HG03066 (cell line): ENCODE data around the gene TRIM10.

Experiments used
- ATAC-seq: cut with Tn5 transposase; IDR thresholded peaks from one replicate; pipeline ENCODE4 v1.9.1; 2021; ENCODE audit warnings: low read depth; ENCODE audit not compliant: unreplicated experiment

Gene TRIM10

DNA sequence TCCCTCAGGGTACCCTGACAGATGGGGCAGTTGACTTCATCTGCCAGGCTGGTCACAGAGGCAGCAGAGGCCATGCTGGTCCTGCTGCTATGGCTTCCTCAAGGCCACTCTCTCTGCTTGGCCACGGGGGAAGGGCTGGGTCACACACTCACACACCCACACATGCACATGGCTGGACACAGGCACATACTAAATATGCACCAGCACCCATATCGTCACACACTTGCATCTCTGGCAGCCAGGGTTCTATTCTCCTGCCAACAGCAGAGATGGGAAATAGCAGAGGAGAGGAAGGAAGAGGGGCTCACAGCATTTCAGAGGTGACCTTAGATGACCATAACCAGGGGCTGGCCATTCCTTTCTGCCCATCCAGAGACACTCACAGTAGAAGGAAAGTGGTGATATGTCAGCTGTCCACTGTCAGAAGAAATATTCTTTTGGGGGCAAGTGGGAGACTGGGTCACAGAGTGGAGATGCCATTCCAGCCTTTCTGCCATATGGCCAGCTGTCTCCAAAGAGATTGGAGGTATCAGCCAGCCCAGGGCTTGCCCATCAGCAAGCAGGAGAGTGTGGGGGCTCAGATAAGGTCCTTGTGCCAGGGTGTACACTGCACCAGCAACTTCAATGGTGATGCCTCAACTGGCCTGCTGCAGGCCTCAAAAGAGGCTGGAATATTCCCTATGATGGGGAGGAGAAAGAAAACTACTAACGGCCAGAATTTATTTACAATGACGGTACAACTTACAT, at the start of gene TRIM10:
TRIM10 (minus strand) TSS at position 427 of the 747 bp plus-strand sequence; CDS start at position 74, 353 bp downstream.
- no peak for ATAC-seq

DNA sequence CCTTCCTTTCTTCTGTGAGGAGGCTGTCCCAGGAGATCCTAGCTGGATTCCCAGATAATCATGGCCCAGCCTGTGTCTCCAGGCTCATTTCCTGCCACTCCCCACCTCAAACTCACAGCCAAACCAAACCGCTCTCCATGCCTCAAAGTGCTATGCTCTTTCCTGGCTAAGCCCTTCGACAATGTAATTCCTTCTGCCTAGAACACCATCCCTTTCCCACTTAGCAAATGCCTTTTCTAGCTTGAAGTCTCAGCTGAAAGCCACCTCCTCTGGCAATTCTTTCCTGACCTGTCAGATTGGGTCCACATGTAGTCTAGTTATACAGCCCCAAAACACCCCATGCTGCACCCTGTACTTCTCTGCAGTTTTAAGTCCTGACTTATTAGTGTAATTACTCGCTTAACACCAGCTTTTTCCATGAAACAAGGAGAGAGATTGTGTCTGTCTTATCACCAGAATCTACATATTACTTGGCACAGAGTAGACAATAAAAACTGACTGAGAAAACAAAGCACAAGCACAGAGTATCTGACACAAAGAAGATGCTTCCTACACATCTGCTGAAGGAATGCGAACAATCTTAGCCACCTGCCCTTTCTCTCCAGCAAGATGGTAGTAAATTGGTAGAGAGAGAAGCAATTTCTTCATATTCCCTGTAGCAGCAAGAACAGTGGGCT, 46.7 kb upstream of the TRIM10 start:
- ATAC-seq: no peak

GRCh38 chr6:30206799-30207618, 46.0 kb upstream of the TRIM10 start:
- no peak for ATAC-seq

DNA sequence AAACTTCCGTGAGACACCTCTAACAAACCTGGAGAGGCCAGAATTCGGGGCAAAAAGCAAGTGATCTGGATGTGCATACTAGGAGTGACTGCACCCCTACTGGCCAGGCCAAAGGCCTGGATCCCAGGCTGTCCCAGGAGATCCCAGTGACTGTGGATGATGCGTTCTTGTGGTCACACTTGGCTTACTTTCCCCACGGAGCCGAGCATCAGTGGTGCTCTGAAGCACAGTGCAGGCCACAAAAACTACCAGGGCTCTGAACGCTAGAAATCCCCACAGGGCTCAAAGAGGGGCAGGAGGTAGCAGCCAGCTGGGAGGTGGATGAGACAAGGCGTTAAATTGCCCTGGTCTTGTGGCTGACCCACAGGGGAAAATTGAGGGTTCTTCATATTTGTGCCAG, 45.1 kb upstream of the TRIM10 start:
- ATAC-seq: no peak

- no peak for ATAC-seq
Observed at GRCh38 chr6:30204116-30204515, 43.1 kb upstream of the TRIM10 start.

DNA sequence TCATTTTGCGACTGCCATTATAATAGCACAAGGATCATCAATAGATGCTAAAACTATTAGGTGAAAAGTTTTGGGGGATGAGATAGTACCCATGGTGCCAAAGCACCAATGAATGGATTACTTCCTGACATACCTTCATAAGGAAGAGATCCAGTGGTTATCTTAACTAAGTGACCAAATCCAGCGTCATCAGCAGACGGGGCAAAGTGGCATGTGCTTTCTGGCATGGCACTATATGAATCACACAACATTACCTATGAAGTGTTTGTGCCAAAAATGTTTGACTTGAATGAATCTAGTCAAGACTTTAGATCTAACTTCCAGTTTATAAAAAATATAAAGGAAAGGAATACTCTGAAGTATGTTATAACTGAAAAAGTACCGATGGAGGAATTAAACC, 41.4 kb upstream of the TRIM10 start:
- ATAC-seq: no peak

- no peak for ATAC-seq
Observed at GRCh38 chr6:30200551-30201281, 39.7 kb upstream of the TRIM10 start.

DNA sequence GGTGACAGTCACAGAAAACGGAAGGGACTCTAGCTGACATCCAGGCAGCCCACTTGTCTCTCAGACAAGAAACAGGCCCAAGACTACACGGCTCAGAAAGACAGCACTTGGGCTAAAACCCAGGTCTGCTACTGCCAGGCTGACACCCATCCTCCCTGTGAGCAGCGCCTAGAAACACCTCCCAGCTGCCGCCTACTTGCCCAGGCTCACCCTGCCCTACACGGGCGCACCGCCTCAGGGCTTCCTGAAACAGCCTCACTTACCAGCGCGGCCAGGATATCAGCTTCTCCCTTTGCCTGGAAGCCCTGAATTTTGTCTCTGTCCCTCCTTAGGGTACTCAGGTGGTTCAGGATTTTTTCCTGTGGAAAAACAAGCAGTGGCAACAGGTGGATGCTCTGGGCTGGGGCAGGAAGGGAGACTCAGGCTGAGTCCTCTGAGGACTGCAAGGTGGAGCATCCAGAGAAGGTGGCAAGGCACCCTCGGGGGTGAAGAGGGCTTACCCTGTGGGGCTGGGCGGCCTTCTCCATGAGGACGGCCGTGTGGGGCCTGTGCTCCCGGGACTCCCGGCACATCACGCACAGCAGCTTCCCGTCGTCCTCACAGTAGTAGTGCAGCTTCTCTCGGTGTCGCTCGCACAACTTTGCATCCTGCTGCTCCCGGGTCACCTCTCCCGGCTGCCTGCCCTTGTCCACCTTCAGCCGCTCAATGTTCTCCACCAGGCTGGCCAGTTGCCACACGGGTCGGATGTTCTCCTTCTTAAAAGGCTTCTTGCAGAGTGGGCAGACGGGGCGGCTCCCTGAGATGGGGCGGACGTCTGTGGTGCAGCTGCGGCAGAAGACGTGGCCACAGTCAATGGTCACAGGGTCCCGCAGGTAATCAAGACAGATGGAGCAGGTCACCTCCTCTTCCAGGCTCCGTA, 37.4 kb upstream of the TRIM10 start:
- ATAC-seq: no peak

GRCh38 chr6:30196376-30196775, 35.4 kb upstream of the TRIM10 start:
- ATAC-seq: no peak

DNA sequence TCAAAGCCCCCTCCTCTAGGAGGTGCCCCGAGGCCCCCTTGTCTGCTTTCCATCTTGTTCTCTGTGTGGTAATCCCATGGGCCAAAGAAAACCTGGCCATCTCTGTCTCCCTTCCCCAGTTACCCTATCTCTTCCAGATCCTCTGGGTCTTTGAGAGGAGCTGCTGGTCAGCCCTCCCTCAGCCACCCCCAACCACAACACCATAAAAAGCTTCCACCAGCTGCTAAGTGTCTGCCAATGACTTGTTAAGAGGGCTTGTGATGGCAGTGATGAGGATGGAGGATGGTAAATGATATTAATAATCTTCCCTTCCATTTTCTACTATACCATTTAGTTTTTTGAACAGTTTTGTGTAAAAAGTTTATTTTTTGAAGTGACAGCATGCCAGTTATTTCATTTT, 34.9 kb upstream of the TRIM10 start:
- ATAC-seq: no peak

DNA sequence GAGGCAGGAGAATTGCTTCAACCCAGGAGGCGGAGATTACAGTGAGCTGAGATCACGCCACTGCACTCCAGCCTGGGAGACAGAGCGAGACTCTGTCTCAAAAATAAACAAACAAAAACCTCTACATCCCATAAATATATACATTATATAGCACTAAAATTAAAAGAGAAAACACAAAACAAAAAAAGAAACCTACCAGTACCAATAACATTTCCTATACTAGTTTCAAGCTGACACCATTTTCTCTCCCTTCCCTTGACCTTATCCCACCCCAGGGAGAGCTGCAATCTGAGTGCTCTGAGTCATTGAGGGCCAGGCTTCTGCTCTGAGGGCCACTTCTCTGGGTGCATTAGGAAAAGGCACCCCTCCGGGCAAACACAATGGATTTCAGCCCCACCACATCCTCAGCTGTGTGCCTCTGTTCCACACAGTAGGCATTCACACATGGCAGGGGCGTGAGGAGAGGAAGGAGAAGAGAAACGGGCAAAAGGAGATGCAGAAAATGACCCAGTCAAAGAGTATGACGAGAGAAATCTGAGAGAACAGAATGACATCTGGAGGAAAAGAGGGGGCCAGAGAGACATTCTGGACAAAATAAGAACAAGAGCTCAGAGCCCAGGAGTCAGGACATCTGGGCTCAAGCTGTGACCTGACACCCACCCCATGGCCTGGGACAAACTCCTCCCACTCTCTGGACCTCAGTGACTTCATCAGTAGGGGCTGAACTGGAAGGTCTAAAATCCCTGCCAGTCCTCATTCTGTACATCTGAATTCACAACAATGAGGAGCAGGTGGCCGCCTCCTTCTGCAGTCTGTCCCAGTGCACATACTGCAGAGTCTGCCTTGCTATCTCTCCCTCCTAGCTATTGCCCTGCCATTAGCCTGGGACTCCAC, 34.0 kb upstream of the TRIM10 start:
- no peak for ATAC-seq

GRCh38 chr6:30192076-30192475, 31.1 kb upstream of the TRIM10 start:
- ATAC-seq: no peak

DNA sequence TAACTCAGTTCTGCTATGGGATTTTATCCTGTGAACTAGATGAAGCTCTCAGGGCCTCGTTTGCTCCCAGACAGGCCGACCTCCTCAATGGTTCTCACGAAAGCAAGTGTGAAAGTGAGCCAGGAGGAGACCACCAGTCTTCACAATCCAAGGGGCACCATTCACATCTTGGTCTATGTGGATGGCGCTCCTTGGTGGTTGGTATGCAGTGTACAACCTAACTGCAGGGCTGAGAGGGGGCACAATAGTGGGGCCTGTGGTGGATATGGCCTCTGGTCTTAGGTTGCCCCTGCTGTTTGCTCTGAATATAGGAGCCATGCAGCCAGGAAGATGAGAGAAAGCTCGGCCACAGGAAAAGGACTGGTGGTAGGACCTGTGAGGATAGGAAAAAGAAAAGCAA, 27.5 kb upstream of the TRIM10 start:
- no peak for ATAC-seq

GRCh38 chr6:30185846-30186484, 25.0 kb upstream of the TRIM10 start:
- no peak for ATAC-seq

DNA sequence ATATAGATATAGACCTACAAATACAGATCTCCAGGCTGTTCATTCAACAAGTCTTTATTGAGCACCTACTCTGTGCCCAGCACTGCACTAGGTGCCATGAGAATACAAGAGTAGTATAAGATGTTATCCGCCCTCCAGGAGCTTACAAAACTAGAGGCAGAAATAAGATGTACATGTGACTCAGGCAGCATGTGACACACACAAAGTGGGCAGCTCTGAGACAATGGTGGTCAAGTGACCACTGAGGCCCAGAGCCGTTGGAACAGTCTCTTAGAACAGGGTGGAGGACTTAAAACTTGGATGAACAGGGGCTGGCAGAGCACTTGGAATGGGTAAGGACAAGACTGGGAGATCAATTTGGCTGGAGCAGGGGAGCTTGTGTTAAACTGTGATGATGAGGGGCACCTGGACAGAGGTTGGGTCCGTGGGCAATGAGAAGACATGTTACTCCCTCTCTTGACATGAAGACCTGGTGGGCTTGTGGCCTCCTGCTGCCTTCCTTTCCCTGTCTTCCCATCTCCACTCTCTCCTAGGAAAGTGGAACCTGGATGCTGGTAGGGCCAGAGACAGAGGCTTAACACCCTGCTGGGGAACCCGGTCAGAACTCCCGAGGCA, 23.5 kb upstream of the TRIM10 start:
- ATAC-seq: no peak

GRCh38 chr6:30180145-30180544, 19.1 kb upstream of the TRIM10 start:
- no peak for ATAC-seq

GRCh38 chr6:30178837-30179236, 17.8 kb upstream of the TRIM10 start:
- no peak for ATAC-seq

GRCh38 chr6:30175765-30176164, 14.8 kb upstream of the TRIM10 start:
- ATAC-seq: no peak
